Measurements from ENCODE around the gene TAB2. TPM values are rescaled to one million over a fixed set of nuclear protein-coding genes. Genes with fewer than 3 reads are reported as not detected.
A peak's percentile ranks its signal among the peaks of the same experiment; 100 is the strongest.

The TAB2 gene
- total and polyA plus RNA-seq, 2 experiments from 2014 or later = 14.2 to 51.9 TPM

GRCh38 chr6:149405823-149406765 is 88.6 kb downstream of the TAB2 start:
- Histone ChIP-seq H3K4me3 (no peak overlapping the region), H3K27me3 (no peaks in the 10 kb centered on the region), H3K4me1 (ENCODE audit: insufficient read depth) (no peaks in the 10 kb centered on the region), H3K27ac (peak overlapping the region; percentile 42), H3K36me3 (replicated peaks; ENCODE audit: insufficient read depth, low read depth) (no peaks in the 10 kb centered on the region), H3K9me3 (ENCODE audit: low read depth) (no peaks in the 10 kb centered on the region), H2AFZ (no peak overlapping the region), H3K79me2 (no peaks in the 10 kb centered on the region), H3K4me2 (no peak overlapping the region), H3K9me2 (replicated peaks; ENCODE audit: insufficient read depth) (no peaks in the 10 kb centered on the region), H4K20me1 (ENCODE audit: insufficient read depth, poor library complexity, severe bottlenecking) (no peaks in the 10 kb centered on the region)
- DNase-seq (ENCODE audit: low spot score) = no peak
- WGBS (ENCODE audit: low lambda C conversion rate, missing lambda C conversion rate) = 83% methylated on average over 5 of the region's 5 CpGs
- TF ChIP-seq, protein P1, sequence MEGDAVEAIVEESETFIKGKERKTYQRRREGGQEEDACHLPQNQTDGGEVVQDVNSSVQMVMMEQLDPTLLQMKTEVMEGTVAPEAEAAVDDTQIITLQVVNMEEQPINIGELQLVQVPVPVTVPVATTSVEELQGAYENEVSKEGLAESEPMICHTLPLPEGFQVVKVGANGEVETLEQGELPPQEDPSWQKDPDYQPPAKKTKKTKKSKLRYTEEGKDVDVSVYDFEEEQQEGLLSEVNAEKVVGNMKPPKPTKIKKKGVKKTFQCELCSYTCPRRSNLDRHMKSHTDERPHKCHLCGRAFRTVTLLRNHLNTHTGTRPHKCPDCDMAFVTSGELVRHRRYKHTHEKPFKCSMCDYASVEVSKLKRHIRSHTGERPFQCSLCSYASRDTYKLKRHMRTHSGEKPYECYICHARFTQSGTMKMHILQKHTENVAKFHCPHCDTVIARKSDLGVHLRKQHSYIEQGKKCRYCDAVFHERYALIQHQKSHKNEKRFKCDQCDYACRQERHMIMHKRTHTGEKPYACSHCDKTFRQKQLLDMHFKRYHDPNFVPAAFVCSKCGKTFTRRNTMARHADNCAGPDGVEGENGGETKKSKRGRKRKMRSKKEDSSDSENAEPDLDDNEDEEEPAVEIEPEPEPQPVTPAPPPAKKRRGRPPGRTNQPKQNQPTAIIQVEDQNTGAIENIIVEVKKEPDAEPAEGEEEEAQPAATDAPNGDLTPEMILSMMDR (IDR thresholded peaks at IDR 0.05; ENCODE audit: poor library complexity) = no peak
- TF ChIP-seq EZH2 (IDR thresholded peaks at IDR 0.05; ENCODE audit: borderline replicate concordance) = no peak
- TF ChIP-seq EZH2phosphoT487 (IDR thresholded peaks at IDR 0.05; ENCODE audit: low read depth, severe bottlenecking, unreplicated experiment) = no peak

- Histone ChIP-seq H3K27ac (no peak overlapping the region), H3K27me3 (no peaks in the 10 kb centered on the region), H3K36me3 (replicated peaks; ENCODE audit: insufficient read depth, low read depth) (no peaks in the 10 kb centered on the region), H3K9me3 (ENCODE audit: low read depth) (no peaks in the 10 kb centered on the region), H3K79me2 (no peaks in the 10 kb centered on the region), H4K20me1 (ENCODE audit: insufficient read depth, poor library complexity, severe bottlenecking) (no peaks in the 10 kb centered on the region), H3K9me2 (replicated peaks; ENCODE audit: insufficient read depth) (no peaks in the 10 kb centered on the region), H2AFZ (no peak overlapping the region), H3K4me1 (ENCODE audit: insufficient read depth) (no peaks in the 10 kb centered on the region), H3K4me3 (no peak overlapping the region), H3K4me2 (no peak overlapping the region)
- TF ChIP-seq, protein P1 (IDR thresholded peaks at IDR 0.05; ENCODE audit: poor library complexity) = no peak
- TF ChIP-seq EZH2 (IDR thresholded peaks at IDR 0.05; ENCODE audit: borderline replicate concordance) = no peak
- no peak for TF ChIP-seq EZH2phosphoT487 (IDR thresholded peaks at IDR 0.05; ENCODE audit: low read depth, severe bottlenecking, unreplicated experiment)
- no peak for DNase-seq (ENCODE audit: low spot score)
- WGBS (ENCODE audit: low lambda C conversion rate, missing lambda C conversion rate) = 96% methylated on average over 3 of the region's 3 CpGs
Measured at GRCh38 chr6:149409617-149410016, 92.1 kb downstream of the TAB2 start.

- no peak overlapping the region for H3K4me3 ChIP-seq
- H3K27ac ChIP-seq = no peak overlapping the region
- no peaks in the 10 kb centered on the region for H4K20me1 ChIP-seq (ENCODE audit: insufficient read depth, poor library complexity, severe bottlenecking)
- H3K27me3 ChIP-seq = no peaks in the 10 kb centered on the region
- H3K4me2 ChIP-seq = no peak overlapping the region
- no peaks in the 10 kb centered on the region for H3K79me2 ChIP-seq
- no peaks in the 10 kb centered on the region for H3K9me3 ChIP-seq (ENCODE audit: low read depth)
- no peak for DNase-seq (ENCODE audit: low spot score)
- no peaks in the 10 kb centered on the region for H3K9me2 ChIP-seq (replicated peaks; ENCODE audit: insufficient read depth)
- TF ChIP-seq, protein P1 (IDR thresholded peaks at IDR 0.05; ENCODE audit: poor library complexity) = no peak
- TF ChIP-seq EZH2phosphoT487 (IDR thresholded peaks at IDR 0.05; ENCODE audit: low read depth, severe bottlenecking, unreplicated experiment) (no peak), EZH2 (IDR thresholded peaks at IDR 0.05; ENCODE audit: borderline replicate concordance) (no peak)
- no peaks in the 10 kb centered on the region for H3K4me1 ChIP-seq (ENCODE audit: insufficient read depth)
- H3K36me3 ChIP-seq (replicated peaks; ENCODE audit: insufficient read depth, low read depth) = no peaks in the 10 kb centered on the region
- no peak overlapping the region for H2AFZ ChIP-seq
Measured at GRCh38 chr6:149410557-149410956, 93.0 kb downstream of the TAB2 start.
